HG02763 (cell line): ENCODE measurements around the gene SKOR1.
A peak's percentile ranks its signal among the peaks of the same experiment; 100 is the strongest.

Experiments
- ATAC-seq: cut with Tn5 transposase; IDR thresholded peaks from one replicate; pipeline ENCODE4 v1.9.1; 2021; ENCODE audit warnings: mild to moderate bottlenecking, moderate library complexity; ENCODE audit not compliant: unreplicated experiment

The SKOR1 gene

DNA sequence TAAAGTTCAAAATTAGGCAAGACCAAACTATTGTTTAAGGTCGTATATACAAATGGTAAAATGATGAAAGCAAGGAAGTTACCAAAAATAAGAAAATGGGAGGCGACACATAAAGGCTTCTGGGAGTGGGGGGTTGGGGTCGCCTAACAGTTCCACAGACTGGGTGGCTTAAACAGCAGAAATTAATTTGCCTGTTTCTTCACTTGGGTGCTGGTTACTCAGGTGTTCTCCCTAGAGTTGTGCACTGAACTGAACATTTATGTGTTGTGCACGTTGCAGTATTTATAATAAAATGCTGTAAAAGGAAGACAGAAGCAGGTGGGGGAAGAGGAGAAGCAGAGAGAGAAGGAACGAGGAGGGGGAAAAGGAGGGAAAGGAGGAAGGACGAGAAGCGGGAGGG, 25.0 kb downstream of the SKOR1 start:
- ATAC-seq = no peak

DNA sequence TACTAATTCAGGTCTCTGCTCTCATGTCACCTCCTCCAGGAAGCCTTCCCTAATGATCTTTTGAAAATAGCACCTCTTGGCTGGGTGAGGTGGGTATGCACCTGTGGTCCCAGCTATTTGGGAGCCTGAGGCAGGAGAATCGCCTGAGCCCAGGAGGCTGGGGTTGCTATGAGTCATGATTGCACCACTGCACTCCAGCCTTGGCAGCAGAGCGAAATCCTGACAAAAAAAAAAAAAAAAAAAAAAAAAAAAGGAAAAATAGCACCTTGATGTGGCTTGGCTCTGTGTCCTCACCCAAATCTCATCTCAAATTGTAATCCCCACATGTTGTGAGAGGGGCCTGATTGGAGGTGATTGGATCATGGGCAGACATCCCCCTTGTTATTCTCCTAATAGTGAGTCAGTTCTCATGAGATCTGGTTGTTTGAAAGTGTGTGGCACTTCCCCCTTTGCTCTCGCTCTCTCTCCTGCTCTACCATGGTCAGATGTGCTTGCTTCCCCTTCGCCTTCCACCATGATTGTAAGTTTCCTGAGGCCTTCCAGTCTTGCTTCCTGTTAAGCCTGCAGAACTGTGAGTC, 25.8 kb downstream of the SKOR1 start:
- no peak for ATAC-seq

- ATAC-seq = no peak
Measured at GRCh38 chr15:67852418-67852817, 27.1 kb downstream of the SKOR1 start.

DNA sequence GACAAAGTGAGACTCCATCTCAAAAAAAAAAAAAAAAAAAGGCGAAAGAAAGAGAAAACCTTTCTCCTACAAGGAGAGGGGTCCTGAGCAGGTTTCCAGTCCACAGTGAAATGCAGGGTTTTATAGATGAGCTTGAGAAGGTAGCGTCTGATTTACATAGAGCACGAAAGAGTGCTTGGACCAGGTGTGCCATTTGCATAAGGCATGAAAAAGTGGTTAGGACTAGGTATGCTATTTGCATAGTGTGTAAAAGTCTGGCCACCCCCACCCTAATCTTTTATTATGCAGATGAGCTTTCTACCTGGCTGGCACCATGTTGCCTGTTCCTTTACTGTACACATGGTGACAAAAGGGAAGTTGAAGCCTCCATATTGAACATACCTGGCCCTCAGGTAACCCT, 28.1 kb downstream of the SKOR1 start:
- ATAC-seq = no peak

DNA sequence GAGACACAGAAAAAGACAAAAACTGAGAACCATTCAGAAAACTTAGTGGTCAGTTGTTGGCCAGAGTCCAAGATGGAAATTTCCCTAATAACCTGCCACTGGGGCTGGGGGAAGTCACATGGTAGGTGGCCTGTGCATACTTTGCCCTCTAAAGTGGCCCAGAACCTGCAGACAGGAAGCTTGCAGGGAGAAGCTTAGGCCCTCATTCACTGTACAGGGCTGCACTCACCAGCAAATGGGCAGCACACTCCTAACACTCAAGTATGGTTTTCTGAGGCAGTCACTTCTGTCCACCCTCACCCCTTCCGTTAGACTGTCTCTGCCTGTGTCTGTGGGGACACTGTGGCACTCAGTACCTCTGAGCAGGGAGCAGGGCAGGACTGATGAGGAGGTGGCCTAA, 29.0 kb downstream of the SKOR1 start:
- ATAC-seq = no peak

- ATAC-seq = no peak
Measured at GRCh38 chr15:67855842-67856241, 30.5 kb downstream of the SKOR1 start.

DNA sequence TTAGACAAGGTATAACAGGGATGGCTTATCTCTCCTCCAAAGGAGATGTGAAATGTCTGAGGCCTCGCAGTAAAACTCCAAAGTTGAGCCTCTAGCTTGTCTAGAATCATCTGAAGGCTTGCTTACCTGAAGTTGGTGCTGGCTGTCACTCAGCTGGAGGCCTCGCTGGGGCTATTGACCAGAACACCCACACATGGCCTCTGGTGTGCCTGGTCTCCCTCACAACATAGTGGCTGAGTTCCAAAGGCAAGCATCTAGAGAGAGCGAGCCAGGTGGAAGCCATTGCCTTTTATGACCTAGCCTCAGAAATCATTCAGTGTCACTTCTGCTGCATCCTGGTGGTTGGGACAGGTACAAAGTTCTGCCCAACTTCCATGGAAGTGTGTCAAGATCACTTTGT, 31.9 kb downstream of the SKOR1 start:
- ATAC-seq = no peak

DNA sequence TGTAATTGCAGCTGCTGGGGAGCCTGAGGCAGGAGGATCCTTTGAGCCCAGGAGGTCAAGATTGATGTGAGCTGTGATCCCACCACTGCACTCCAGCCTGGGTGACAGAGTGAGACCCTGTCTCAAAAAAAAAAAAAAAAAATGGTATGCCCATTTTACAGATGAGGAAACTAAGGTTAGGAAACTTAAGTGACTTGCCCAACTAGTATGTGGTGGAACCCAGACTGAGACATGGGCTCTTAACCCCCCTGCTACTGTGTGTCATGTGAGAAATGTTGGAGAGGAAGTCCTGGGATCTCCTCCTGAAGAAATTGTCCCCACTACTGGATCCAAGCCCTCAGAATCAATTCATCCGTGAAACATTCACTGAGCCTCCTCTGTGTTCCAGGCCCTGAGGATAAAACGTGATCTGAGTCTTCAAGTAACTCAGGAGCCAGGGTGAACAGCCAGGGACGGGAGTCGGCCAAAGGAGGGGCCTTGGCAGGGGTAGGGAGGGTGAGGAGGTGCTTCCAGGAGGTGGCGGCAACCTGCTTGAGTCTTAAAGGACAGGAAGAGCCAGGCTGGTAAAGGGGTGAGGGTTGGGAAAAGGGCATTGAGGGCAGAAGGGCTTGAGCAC, 34.1 kb downstream of the SKOR1 start:
- no peak for ATAC-seq

- no peak for ATAC-seq
Measured at GRCh38 chr15:67861983-67862382, 36.7 kb downstream of the SKOR1 start.

DNA sequence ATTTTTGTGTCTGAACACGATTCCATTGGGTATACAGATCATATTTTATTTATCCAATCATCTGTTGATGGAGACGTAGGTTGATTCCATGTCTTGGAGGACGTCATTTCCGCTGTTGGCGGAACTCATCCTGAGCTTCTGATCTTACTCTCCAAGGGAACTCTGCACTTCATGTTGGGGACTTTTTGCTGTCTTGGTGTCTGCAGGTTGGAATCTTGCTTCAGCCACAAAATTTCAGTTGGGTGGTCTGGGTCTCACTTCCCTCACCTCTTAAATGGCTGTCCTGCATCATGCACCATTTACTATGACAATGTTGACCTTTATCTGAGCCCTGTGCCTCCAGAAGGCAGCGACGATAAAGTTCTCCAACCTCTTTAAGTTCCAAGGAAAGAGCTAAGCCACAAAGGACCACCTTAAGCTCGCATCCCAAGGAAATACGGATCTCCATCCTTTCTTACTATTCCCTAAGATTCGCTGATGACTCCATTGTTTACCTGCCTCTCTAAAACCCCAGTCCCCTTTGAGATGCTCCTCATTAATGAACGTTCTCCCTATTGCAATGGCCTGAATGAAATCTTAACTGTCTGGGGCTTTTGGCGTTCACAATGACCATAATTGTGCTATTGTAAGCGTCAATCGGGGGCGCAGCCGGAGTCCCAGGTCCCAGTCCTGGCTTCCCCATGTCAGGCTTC, 37.6 kb downstream of the SKOR1 start:
- ATAC-seq = no peak

GRCh38 chr15:67863442-67863987, 38.2 kb downstream of the SKOR1 start:
- ATAC-seq = peak; percentile 67

- ATAC-seq = no peak
Measured at GRCh38 chr15:67865331-67865730, 40.0 kb downstream of the SKOR1 start.

GRCh38 chr15:67865766-67866165, 40.5 kb downstream of the SKOR1 start:
- no peak for ATAC-seq

DNA sequence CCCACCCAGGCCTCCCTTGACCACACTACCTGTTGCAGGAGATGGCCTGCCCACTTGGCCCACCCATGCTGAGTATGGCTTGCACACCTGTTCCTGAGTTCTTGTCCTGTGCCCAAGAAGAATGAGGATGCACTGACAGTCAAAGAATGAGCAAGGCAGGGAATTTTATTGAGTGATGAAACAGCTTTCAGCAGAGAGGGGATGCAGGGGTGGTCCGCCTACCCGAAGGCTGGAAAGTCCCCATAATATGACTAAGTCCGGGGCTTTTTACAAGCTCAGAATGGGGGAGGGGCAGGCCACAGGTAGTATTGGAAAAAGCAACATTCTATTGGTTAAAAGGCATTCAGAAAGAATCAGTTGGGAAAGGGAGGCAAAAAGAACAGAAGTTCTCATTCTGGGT, 44.4 kb downstream of the SKOR1 start:
- no peak for ATAC-seq

DNA sequence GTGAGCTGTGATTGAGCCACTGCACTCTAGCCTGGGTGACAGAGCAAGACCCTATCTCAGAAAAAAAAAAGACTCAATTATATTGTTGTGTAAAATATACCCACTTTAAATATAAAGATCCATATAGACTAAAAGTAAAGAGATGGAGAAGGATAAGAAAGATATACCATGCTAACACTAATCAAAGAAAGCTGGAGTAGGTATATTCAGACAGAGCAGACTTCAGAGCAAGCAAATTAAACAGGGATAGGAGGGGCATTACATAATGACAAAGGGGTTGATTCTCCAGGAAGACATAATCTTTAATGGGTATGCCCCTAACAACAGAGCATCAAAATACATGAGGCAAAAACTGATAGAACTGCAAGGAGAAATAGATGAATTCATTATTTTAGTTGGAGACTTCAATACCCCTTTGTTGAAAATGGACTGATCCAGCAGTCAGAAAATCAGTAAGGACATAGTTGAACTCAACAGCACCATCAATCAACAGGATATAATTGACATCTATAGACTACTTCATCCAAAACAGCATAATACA, 45.6 kb downstream of the SKOR1 start:
- ATAC-seq = no peak

DNA sequence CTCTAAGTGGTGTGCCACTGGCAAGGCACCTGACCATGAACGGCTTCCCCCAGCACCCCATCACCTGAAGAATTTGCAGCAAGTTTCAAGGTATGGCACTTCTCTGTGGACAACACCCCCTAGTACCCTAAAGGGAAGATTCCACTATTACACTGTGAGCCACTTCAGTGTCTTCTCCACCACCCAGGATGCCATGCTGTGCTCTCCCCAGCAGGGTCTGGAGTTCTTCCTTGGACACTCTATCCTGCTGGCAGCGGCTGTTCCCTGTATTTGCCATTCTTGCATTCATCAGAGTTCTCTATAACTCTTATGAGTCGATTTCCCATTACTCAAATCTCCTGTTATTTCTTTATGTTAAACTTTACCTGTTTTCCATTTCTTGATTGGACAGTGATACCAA, 48.5 kb downstream of the SKOR1 start:
- no peak for ATAC-seq

GRCh38 chr15:67878712-67879206, 53.5 kb downstream of the SKOR1 start:
- no peak for ATAC-seq

DNA sequence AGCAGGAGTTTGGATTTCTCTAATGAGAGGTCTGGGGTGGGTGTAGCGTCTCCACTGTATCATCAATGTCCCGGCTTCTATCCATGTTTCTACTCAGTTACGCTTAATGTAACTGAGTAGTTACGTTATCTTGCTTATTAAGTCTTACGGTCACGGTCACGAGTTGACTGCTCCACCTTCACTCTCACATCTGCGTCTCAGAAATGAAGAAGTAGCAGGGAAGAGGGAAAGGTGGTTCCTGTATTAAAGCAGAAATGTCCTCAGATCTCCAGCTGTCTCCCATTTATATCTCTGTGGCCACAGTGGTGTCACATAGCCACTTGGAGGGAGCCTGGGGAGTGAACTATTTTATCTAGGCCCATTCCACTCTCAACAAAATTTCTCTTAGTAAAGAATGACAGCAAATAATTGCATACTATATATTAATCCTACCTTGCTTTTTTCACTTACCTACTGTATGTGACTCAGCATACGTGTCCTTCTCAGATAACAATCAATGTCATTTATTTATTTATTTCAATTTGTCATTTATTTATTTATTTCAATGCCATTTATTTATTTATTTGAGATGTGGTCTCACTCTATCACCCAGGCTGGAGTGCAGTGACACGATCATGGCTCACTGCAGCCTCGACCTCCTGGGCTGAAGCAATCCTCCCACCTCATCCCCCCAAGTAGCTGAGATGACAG, 54.3 kb downstream of the SKOR1 start:
- no peak for ATAC-seq

DNA sequence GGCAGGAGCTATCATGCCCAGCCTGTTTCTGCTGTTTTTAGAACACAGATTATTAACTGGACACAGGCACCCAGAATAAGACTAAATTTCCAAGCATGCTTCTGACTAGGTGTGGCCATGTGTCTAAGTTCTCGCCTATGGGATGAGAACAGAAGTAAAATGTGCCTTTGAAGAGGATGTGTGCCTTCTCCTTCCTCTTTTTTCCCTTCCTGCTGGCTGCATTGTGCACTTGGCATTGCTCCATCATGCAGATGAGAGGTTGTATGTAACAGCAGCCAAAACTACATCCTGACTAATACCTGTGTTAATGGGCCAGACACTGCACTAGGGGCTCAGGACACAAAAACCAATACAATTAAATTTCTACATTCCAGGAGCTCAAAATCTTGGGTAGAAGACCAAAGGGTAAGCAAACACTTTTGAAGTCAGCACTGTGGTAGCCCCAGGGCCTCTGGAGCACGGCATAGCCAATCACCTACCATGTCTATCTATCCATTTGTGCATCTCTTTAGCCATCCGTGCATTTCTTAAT, 55.4 kb downstream of the SKOR1 start:
- ATAC-seq = no peak

DNA sequence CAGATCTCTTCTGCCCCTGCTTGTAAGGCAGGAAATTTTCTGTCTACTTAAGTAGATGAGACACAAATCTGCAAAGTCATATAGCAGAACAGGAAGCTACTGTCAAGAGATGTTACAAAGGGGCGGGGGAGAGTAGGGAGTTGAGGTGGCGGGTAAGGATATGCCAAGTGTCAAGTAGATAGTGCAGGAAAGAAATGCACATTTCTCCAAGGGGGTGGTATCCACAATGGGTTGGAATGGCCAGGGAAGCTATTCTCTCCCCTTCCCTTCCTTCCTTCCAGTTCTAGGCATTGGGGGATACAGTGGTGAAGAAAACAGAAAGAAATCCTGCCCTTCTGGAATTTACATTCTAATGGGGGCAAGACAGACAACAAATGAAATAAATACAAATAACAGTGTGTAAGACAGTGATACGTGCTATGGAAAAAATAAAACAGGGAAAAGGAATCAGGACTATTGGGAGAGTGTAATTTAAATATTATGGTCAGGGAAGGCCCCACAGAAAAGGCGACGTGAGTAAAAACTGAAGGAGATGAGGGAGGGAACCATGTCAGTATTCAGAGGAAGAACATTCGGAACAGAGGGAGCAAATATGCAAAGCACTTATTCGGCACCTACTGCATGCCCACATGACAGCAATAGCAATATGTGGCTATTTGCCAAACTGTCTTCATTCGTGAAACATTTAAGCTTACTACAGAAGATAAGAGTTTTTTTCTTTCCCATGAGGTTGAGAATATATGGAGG, 57.4 kb downstream of the SKOR1 start:
- ATAC-seq = no peak
